Tibial artery (tissue), 4 donors: ENCODE results near the gene CAPN11.
A peak's percentile ranks its signal among the peaks of the same experiment; 100 is the strongest.

Source experiments
- DNase-seq, 2 donors: peaks; one replicate each; pipeline ENCODE4 v3.0.0-alpha.2; 2019
- H3K27ac ChIP-seq, 2 donors: fragments of 200-600 bp; sonication (generic) in 1 of 2; 1 replicate in 1 of 2; 2 replicates in 1 of 2; pipeline ENCODE4 v1.5.1; 2018 to 2019; ENCODE audit warnings: mild to moderate bottlenecking in 1 of 2
- H3K27me3 ChIP-seq, 2 donors: fragments of 200-600 bp; sonication (generic) in 1 of 2; one replicate each; pipeline versions ENCODE4 v1.5.1 to v1.6.0; 2016 to 2019
- H3K36me3 ChIP-seq, 3 donors: fragments of 200-600 bp; sonication (generic) in 2 of 3; one replicate each; pipeline ENCODE4 v1.5.1; 2016 to 2019; ENCODE audit warnings: mild to moderate bottlenecking in 2 of 3
- H3K4me1 ChIP-seq, 4 donors: fragments of 200-600 bp; sonication (generic) in 2 of 4; 1 replicate in 3 of 4; 2 replicates in 1 of 4; pipeline ENCODE4 v1.5.1; 2016 to 2019
- H3K4me3 ChIP-seq, 2 donors: fragments of 200-600 bp; sonication (generic) in 1 of 2; 1 replicate in 1 of 2; 2 replicates in 1 of 2; pipeline ENCODE4 v1.5.1; 2018 to 2019; ENCODE audit warnings: mild to moderate bottlenecking in 2 of 2
- H3K9me3 ChIP-seq, 3 donors: fragments of 200-600 bp; sonication (generic) in 1 of 3; one replicate each; pipeline ENCODE4 v1.5.1; 2016 to 2019
- CTCF ChIP-seq, 2 experiments: fragments of 200-600 bp in 1 of 2; fragments of 450-650 bp in 1 of 2; IDR thresholded peaks; one replicate each; pipeline ENCODE4 v1.5.1; 2017 to 2019; ENCODE audit warnings: antibody characterized with exemption in 2 of 2, mild to moderate bottlenecking in 1 of 2, moderate library complexity in 1 of 2
- intact Hi-C: fragments of 100-400 bp; cut with DNase I; formaldehyde crosslinking; loops from one replicate; pipeline ENCODE4 v1.15.0; 2023; ENCODE audit warnings: low total_unique reads

Gene CAPN11

GRCh38 chr6:44176762-44177509 lies 18.3 kb downstream of the CAPN11 start:
- H3K27ac ChIP-seq, result peak overlapping the region in 1 of 2 donors; percentile 72
- intact Hi-C loops, result no loop called here
- H3K27me3 ChIP-seq, result no peaks in the 10 kb centered on the region
- DNase-seq, result no peak
- TF ChIP-seq CTCF (IDR thresholded peaks at IDR 0.05), result no peak
- H3K36me3 ChIP-seq, result no peaks in the 10 kb centered on the region
- peaks cover 0 to 22% (median 11%) of the 10 kb centered on the region in 4 donors for H3K4me1 ChIP-seq
- no peaks in the 10 kb centered on the region for H3K9me3 ChIP-seq
- H3K4me3 ChIP-seq, result no peak overlapping the region

GRCh38 chr6:44177691-44178423 lies 19.2 kb downstream of the CAPN11 start:
- no peak overlapping the region for H3K4me3 ChIP-seq
- no peaks in the 10 kb centered on the region for H3K27me3 ChIP-seq
- H3K27ac ChIP-seq, result peak overlapping the region; percentile 54 to 72
- peaks cover 0 to 21% (median 9%) of the 10 kb centered on the region in 4 donors for H3K4me1 ChIP-seq
- intact Hi-C loops, result no loop called here
- TF ChIP-seq CTCF (IDR thresholded peaks at IDR 0.05), result no peak
- H3K36me3 ChIP-seq, result no peaks in the 10 kb centered on the region
- H3K9me3 ChIP-seq, result no peaks in the 10 kb centered on the region
- peak; percentile 87 to 93 for DNase-seq

- Histone ChIP-seq H3K9me3 (no peaks in the 10 kb centered on the region), H3K4me1 (peaks cover 0 to 18% (median 8%) of the 10 kb centered on the region in 4 donors), H3K27ac (peak overlapping the region; percentile 54 to 72), H3K27me3 (no peaks in the 10 kb centered on the region), H3K4me3 (no peak overlapping the region), H3K36me3 (no peaks in the 10 kb centered on the region)
- DNase-seq, result no peak
- intact Hi-C loops, result no loop called here
- no peak for TF ChIP-seq CTCF (IDR thresholded peaks at IDR 0.05)
These were observed 19.9 kb downstream of the CAPN11 start for GRCh38 chr6:44178424-44179071.

- Histone ChIP-seq H3K36me3 (no peaks in the 10 kb centered on the region), H3K9me3 (no peaks in the 10 kb centered on the region), H3K27ac (peak overlapping the region; percentile 5 to 72), H3K4me1 (peaks cover 0 to 18% (median 8%) of the 10 kb centered on the region in 4 donors), H3K4me3 (no peak overlapping the region), H3K27me3 (no peaks in the 10 kb centered on the region)
- no peak for TF ChIP-seq CTCF (IDR thresholded peaks at IDR 0.05)
- no peak for DNase-seq
- intact Hi-C loops, result no loop called here
These were observed 20.5 kb downstream of the CAPN11 start for GRCh38 chr6:44179072-44179536.

GRCh38 chr6:44179648-44180047 lies 21.0 kb downstream of the CAPN11 start:
- Histone ChIP-seq H3K27me3 (no peaks in the 10 kb centered on the region), H3K27ac (peak overlapping the region in 1 of 2 donors; percentile 72), H3K4me3 (no peak overlapping the region), H3K9me3 (no peaks in the 10 kb centered on the region), H3K36me3 (no peaks in the 10 kb centered on the region), H3K4me1 (peaks cover 0 to 18% (median 8%) of the 10 kb centered on the region in 4 donors)
- TF ChIP-seq CTCF (IDR thresholded peaks at IDR 0.05), result no peak
- intact Hi-C loops, result no loop called here
- DNase-seq, result no peak
